HG02885 (cell line): ENCODE data around the gene BRPF1.

Source experiments
- ATAC-seq: cut with Tn5 transposase; IDR thresholded peaks from one replicate; pipeline ENCODE4 v1.9.1; 2021; ENCODE audit warnings: mild to moderate bottlenecking; ENCODE audit not compliant: unreplicated experiment, poor library complexity

The BRPF1 gene

GRCh38 chr3:9731206-9732079, at the start of gene BRPF1:
BRPF1 (plus strand) TSS chr3:9731735; CDS start chr3:9734141, 2,406 bp downstream.
- ATAC-seq: peak; percentile 96

GRCh38 chr3:9682096-9682495, 49.4 kb upstream of the BRPF1 start:
- no peak for ATAC-seq

DNA sequence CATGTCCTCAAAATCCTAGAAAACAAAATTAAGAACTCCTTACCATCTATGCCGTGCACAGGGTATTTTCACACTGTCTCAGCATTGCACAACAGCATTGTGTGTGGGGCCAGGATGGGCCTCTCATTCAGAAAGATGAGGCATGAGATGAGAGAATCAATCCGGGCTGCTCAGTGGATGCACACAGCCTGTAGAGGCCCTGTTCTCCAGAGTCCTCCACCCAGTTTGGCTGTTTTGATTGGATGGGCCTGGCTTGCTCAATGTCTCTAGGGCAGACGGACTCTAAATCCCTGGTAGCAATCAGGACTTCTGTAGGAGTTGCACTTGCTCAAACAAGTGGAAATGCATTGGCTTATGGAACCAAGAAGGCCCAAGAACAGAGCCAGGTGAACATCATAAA, 48.1 kb upstream of the BRPF1 start:
- no peak for ATAC-seq

- ATAC-seq: no peak
These were observed 46.1 kb upstream of the BRPF1 start for GRCh38 chr3:9685216-9686049.

DNA sequence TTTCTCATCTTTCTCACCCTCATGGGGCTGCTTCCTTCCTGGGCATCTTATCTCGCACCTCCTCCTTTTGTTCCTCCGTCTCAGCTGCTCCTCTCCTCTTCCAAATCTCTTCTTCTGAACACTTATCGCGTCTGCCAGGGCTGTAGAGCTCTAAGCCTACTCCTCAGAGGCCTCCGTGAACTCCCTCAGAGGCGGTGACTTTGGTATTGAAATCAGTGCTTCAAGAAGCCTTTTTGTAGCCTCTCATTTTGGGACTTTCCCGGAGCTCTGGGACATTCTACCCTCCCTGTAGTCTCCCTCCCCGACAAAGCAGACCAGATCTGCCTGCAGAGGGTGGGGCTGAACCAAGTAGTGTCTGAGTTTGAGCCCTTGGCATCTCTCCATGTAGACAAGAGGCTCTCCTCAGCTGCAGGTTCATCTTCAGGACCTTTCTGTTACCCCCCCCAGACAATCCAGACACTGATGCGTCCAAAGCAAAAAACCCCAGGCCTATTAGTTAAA, 45.4 kb upstream of the BRPF1 start:
- ATAC-seq: no peak

DNA sequence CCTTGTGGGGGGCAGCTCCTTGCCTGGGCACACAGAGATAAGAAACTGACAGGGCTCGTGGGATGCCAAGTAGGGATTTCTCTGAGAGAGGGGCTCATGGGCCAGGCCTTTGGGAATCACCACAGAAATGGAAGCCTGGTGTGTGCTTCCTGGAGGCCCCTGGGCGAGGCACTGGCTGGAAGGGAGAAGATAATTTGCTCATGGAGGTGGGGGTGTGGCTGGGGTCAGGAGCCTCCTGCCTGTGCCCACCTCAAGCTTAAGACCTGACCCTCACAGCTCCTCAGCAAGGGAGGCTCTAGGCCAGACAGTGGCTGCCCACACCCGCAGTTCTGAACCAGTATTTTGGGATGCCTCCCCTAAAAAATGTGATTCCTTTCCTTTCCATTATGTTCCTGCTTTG, 44.8 kb upstream of the BRPF1 start:
- no peak for ATAC-seq

DNA sequence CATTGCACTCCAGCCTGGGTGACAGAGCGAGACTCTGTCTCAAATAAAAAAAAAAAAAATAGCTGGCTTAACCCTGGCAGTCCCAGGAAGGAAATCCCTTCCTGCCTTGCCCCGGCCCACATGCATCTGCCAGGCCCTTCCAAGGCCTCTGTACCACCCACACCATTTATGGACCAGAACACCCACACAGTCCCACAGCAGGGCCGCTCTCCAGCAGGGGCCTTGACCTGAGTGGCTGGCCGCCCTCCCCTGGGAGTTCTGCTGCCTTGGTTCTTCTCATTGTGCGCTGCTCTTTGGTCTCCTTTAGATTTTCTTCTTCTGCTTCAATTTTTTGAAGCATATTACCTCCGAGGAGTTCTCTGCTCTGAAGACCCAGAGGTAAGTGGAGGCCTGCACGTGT, 44.0 kb upstream of the BRPF1 start:
- ATAC-seq: no peak

DNA sequence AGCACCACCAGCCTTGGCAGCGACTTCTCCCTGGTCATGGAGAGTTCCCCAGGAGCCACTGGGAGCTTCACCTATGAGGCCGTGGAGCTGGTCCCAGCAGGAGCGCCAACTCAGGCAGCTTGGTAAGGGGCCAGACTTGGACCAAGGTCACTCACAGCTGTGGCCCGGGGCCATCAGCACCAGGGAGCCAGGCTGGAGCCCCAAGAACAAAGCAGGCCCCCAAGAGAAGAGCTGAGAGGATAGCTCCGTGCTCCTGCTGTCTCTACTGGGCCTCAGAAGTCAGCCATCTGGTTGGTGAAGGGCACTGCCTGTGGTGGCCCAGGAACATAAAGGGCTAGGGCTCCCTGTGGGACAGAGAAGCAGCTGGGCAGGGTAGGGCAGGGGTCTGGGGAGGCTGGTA, 42.6 kb upstream of the BRPF1 start:
- no peak for ATAC-seq

DNA sequence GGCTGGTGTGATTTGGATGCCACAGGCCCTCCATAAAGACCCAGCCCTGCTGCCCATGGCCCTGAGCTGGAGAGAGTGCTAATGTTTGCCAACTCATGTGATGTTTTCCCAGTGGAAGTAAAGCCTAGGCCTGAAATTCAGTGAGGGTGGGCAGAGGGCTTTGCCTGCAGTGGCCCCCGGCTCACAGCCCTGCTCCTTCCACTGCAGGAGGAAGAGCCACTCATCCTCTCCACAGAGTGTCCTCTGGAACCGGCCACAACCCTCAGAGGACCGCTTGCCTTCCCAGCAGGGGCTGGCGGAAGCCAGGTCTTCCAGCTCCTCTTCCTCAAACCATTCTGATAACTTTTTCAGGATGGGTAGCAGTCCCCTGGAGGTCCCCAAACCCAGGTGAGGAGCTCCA, 41.8 kb upstream of the BRPF1 start:
- ATAC-seq: no peak

GRCh38 chr3:9690451-9691450, 40.8 kb upstream of the BRPF1 start:
- peak; percentile 97 for ATAC-seq

DNA sequence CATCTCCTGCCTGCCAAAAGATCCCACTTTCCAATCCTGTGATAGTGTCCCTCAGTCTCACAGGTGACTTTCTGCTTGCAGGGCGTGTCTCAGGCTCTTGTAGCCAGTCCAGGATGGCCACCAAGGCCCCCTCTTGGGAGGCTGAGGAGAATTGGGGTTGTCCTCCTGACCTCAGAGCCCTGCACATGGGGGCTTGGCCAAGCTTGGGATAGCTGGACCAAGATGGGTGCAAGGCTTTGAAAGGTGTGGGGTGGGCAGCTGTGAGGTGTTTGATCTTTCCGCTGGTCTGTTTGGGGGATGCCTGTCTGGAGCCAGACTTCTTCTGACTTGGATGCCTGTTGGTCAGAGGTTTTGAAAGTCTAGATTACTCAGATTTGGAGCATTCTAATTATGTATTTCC, 39.9 kb upstream of the BRPF1 start:
- ATAC-seq: no peak

DNA sequence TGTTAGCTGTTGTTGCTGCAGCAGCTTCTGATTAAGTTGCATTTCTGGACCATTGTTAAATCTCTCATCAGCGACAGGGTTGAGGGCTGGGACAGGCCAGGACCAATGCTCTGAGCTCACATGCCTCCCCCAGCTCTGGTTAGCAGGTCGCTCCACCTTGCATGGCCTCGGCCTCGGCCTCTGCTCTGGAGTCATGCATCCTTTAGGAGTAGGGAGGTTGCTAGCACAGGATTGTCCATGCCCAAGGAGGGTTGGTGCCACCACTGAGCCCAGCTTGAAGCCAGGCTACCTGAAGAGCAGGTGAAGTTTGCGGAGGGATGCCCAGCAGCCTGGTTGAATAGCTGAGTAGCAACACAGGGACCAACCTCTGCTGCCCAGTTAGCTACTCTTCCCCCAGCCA, 39.1 kb upstream of the BRPF1 start:
- no peak for ATAC-seq

GRCh38 chr3:9695345-9695744, 36.2 kb upstream of the BRPF1 start:
- no peak for ATAC-seq

- ATAC-seq: no peak
These were observed 35.8 kb upstream of the BRPF1 start for GRCh38 chr3:9695746-9696145.

- ATAC-seq: no peak
These were observed 34.9 kb upstream of the BRPF1 start for GRCh38 chr3:9696480-9697220.

- ATAC-seq: no peak
These were observed 33.6 kb upstream of the BRPF1 start for GRCh38 chr3:9697892-9698291.

DNA sequence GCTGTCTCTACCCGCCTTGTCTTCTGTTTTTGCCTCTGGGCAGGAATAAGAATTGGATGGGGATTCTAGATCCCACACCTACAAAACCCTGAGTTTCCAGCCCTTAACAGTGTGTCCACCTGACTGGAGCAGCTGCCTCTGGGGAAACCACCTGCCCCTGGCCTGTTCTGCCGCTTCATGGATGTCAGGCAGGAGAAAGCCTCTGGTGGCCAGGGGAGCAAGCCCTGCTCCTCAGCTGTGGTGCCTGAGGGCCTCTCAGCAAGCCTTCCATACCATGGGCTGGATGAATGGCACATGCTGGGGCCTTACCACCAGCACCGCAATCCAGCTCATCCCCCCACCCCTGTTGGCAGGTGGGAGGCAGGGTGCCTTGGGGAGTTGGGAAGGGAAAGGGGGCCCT, 33.2 kb upstream of the BRPF1 start:
- ATAC-seq: no peak

DNA sequence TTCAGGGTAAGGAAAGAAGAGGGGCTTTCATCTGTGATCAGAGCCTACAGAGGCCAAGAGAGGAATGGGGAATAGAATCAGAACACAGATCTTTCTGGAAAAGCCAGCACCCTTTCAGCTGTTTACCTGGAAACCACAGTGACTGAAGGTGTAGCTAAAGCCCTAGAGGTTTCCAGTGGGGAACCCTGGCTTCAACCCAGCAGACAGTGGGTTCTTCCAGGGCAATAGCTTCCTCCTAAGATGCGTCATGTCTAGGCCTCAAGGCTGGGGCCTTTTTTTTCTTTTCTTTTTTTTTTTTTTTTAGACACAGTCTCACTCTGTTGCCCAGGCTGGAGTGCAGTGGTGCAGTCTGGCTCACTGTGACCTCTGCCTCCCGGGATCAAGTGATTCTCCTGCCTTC, 31.0 kb upstream of the BRPF1 start:
- no peak for ATAC-seq

DNA sequence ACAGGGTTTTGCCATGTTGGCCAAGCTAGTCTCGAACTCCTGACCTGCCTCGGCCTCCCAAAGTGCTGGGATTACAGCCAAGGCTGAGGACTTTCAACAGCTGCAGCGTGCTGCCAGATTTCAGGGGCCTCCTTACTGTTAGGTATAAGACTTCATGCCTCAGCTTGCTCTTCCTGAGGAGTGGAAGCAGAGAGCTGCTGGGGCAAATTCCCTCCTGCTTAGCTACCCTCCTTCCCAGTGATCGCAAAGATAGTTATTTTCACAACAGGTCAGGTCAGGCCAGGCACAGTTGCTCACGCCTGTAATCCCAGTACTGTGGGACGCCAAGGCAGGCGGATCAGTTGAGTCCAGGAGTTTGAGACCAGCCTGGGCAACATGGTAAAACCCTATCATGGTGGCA, 30.5 kb upstream of the BRPF1 start:
- ATAC-seq: no peak
